Heart left ventricle (tissue), 16 donors: Measurements from ENCODE around the gene FTO. TPM values are rescaled to one million over a fixed set of nuclear protein-coding genes. Genes with fewer than 3 reads are reported as not detected.

ENCODE experiments used
- ATAC-seq, 4 donors: fragments of 200-7000 bp; cut with Tn5 transposase; one replicate each; pipeline ENCODE4 v1.9.1; 2020 to 2022; ENCODE audit warnings: moderate library complexity in 4 of 4, mild to moderate bottlenecking in 3 of 4, moderate number of reproducible peaks in 1 of 4
- DNase-seq, 5 donors: peaks; one replicate each; pipeline ENCODE4 v3.0.0-alpha.2; 2020
- H3K27ac ChIP-seq, 12 donors: fragments of 200-600 bp; sonication (generic) in 4 of 12; one replicate each; pipeline versions ENCODE4 v1.5.0 to v1.8.0; 2016 to 2022; ENCODE audit warnings: mild to moderate bottlenecking in 2 of 12
- H3K27me3 ChIP-seq, 9 donors: fragments of 200-600 bp; sonication (generic) in 2 of 9; one replicate each; pipeline versions ENCODE4 v1.5.1 to v1.8.0; 2016 to 2022; ENCODE audit warnings: mild to moderate bottlenecking in 3 of 9
- H3K36me3 ChIP-seq, 9 donors: fragments of 200-600 bp; sonication (generic) in 2 of 9; one replicate each; pipeline versions ENCODE4 v1.5.0 to v1.8.0; 2018 to 2022; ENCODE audit warnings: mild to moderate bottlenecking in 2 of 9
- H3K4me1 ChIP-seq, 12 donors: fragments of 200-600 bp; sonication (generic) in 4 of 12; one replicate each; pipeline versions ENCODE4 v1.5.0 to v1.8.0; 2016 to 2022; ENCODE audit warnings: mild to moderate bottlenecking in 3 of 12
- H3K4me3 ChIP-seq, 12 donors: fragments of 200-600 bp; sonication (generic) in 4 of 12; one replicate each; pipeline versions ENCODE4 v1.5.0 to v1.8.0; 2017 to 2022; ENCODE audit warnings: mild to moderate bottlenecking in 9 of 12, moderate library complexity in 4 of 12
- H3K9me3 ChIP-seq, 12 donors: fragments of 200-600 bp; sonication (generic) in 4 of 12; one replicate each; pipeline versions ENCODE4 v1.5.0 to v1.8.0; 2016 to 2022; ENCODE audit warnings: mild to moderate bottlenecking in 1 of 12
- CTCF ChIP-seq, 12 donors: fragments of 200-600 bp; sonication (generic) in 4 of 12; IDR thresholded peaks; one replicate each; pipeline versions ENCODE4 v1.5.0 to v1.8.0; 2018 to 2022; ENCODE audit warnings: antibody characterized with exemption in 12 of 12, mild to moderate bottlenecking in 5 of 12
- POLR2A ChIP-seq, 2 donors: fragments of 450-650 bp; IDR thresholded peaks; one replicate each; pipeline ENCODE4 v1.6.1; 2017; ENCODE audit warnings: antibody characterized with exemption in 2 of 2, mild to moderate bottlenecking in 2 of 2, moderate library complexity in 2 of 2
- WGBS, 4 donors: extraction: QIAGEN DNeasy Blood & Tissue Kit in 2 of 4; methylation state at CpG; one replicate each; pipeline versions ENCODE4 v1.1.5 to v1.1.7; 2013 to 2018; 5-methylcytosine and 5-hydroxymethylcytosine counted together
- intact Hi-C, 10 donors: fragments of 100-400 bp; cut with DNase I; formaldehyde crosslinking; loops; one replicate each; pipeline versions ENCODE4 v1.11.1 to v1.14.2; 2022
- polyA plus RNA-seq, 2 donors: library from polyadenylated mRNA; stranded (reverse); fragments of 200-250 nt; gene quantifications; one replicate each; pipeline ENCODE4 v1.2.3, GENCODE V29; 2013
- total RNA-seq, 9 donors: library from RNA; depleted of rRNA in 2 of 9; stranded (reverse); fragments of >200 nt in 2 of 9; fragmentation: NEBNext Ultra II Directional in 3 of 9; extraction: Animal tissue kit (Norgen Biotek cat#: 25700) in 3 of 9; gene quantifications; one replicate each; pipeline versions ENCODE4 v1.1.0 to v1.2.4, GENCODE V29; 2016 to 2023
- donor health status: ischemic (EF 13 %, LVEDD 7.1; RV severe dilation, severe dysfunction).
- donor health status: healthy with polysubstance abuse.
- donor health status: DM: no; HTN: yes; CAD: no.
- donor health status: DM: no; HTN: no; CAD: no.
- donor health status: ischemic (EF 25% LVEDD 6.9; RV normal size, moderate dysfunction).
- donor health status: ischemic (EF 25% LVEDD 5.7; RV mildly dilated, moderate dysfunction).
- donor health status: healthy.
- donor health status: DM: yes; HTN: yes; CAD: no.
- donor health status: ischemic (EF 35%, LVEDD 5.7; RV mildly dilated, moderate dysfunction).
- donor health status: nonischemic (EF 11% LVEDD 7.7; RV severe dilation, severe dysfunction).
- donor health status: DM: yes; HTN: yes; CAD: no.
- donor health status: PGD.
- donor health status: ischemic (EF 29% LVEDD 5.4; RV normal size, mild dysfunction).
- donor health status: nonischemic (EF 23%, LVEDD 6.1; RV moderate dilation, normal function).

FTO gene
- total and polyA plus RNA-seq, 11 donors = 11.8 to 105 (median 86.8) TPM

- no peak overlapping the region for H3K27ac ChIP-seq
- H3K36me3 ChIP-seq = no peaks in the 10 kb centered on the region
- no peak for ATAC-seq
- H3K27me3 ChIP-seq = no peaks in the 10 kb centered on the region
- H3K4me3 ChIP-seq = no peak overlapping the region
- TF ChIP-seq POLR2A (IDR thresholded peaks at IDR 0.05) (no peak), CTCF (IDR thresholded peaks at IDR 0.05) (no peak)
- peaks cover 0 to 13% (median 0%) of the 10 kb centered on the region in 12 donors for H3K4me1 ChIP-seq
- H3K9me3 ChIP-seq = no peaks in the 10 kb centered on the region
- intact Hi-C loops = no loop called here
- 88 to 92% (median 91%) methylated on average over 6 of the region's 6 CpGs for WGBS, 4 donors
- no peak for DNase-seq
Measured at GRCh38 chr16:53922067-53922806, 218.3 kb downstream of the FTO start.

- DNase-seq (no peak), ATAC-seq (no peak)
- Histone ChIP-seq H3K4me3 (no peak overlapping the region), H3K36me3 (no peaks in the 10 kb centered on the region), H3K27ac (no peak overlapping the region), H3K9me3 (no peaks in the 10 kb centered on the region), H3K27me3 (no peaks in the 10 kb centered on the region), H3K4me1 (peaks cover 0 to 13% (median 0%) of the 10 kb centered on the region in 12 donors)
- intact Hi-C loops = no loop called here
- WGBS, 4 donors = 63 to 75% (median 70%) methylated on average over 9 of the region's 9 CpGs
- TF ChIP-seq POLR2A (IDR thresholded peaks at IDR 0.05) (no peak), CTCF (IDR thresholded peaks at IDR 0.05) (no peak)
Measured at GRCh38 chr16:53922807-53923571, 219.0 kb downstream of the FTO start.

GRCh38 chr16:53924331-53925106 is 220.6 kb downstream of the FTO start:
- intact Hi-C loops = no loop called here

GRCh38 chr16:53925107-53925410 is 221.1 kb downstream of the FTO start:
- H3K27ac ChIP-seq = no peak overlapping the region
- H3K4me1 ChIP-seq = peaks cover 0 to 13% (median 0%) of the 10 kb centered on the region in 12 donors
- H3K36me3 ChIP-seq = no peaks in the 10 kb centered on the region
- intact Hi-C loops = no loop called here
- H3K4me3 ChIP-seq = no peak overlapping the region
- ATAC-seq = no peak
- 88 to 94% (median 90%) methylated on average over 1 of the region's 1 CpG for WGBS, 4 donors
- H3K9me3 ChIP-seq = no peaks in the 10 kb centered on the region
- no peaks in the 10 kb centered on the region for H3K27me3 ChIP-seq
- TF ChIP-seq POLR2A (IDR thresholded peaks at IDR 0.05) (no peak), CTCF (IDR thresholded peaks at IDR 0.05) (no peak)
- DNase-seq = no peak

More at GRCh38 chr16:53924331-53925106, 220.6 kb downstream of the FTO start:
- no peak for DNase-seq
- Histone ChIP-seq H3K27ac (no peak overlapping the region), H3K9me3 (no peaks in the 10 kb centered on the region), H3K27me3 (no peaks in the 10 kb centered on the region), H3K4me3 (no peak overlapping the region), H3K4me1 (peaks cover 0 to 13% (median 0%) of the 10 kb centered on the region in 12 donors), H3K36me3 (no peaks in the 10 kb centered on the region)
- no peak for TF ChIP-seq POLR2A (IDR thresholded peaks at IDR 0.05)
- no peak for ATAC-seq
- 86 to 92% (median 89%) methylated on average over 8 of the region's 8 CpGs for WGBS, 4 donors
